GM18909 (cell line): ENCODE data around the gene IL17RE.
"Not testable (repeated sequence)": the region's sequence is repeated elsewhere in the genome, so short reads cannot be mapped to it uniquely, and the experiment has no call there.

ENCODE experiments used
- ATAC-seq: cut with Tn5 transposase; IDR thresholded peaks from one replicate; pipeline ENCODE4 v1.9.1; 2021; ENCODE audit warnings: mild to moderate bottlenecking; ENCODE audit not compliant: unreplicated experiment, poor library complexity

The IL17RE gene

GRCh38 chr3:9932535-9932842, 29.8 kb downstream of the IL17RE start:
- ATAC-seq, result no peak

DNA sequence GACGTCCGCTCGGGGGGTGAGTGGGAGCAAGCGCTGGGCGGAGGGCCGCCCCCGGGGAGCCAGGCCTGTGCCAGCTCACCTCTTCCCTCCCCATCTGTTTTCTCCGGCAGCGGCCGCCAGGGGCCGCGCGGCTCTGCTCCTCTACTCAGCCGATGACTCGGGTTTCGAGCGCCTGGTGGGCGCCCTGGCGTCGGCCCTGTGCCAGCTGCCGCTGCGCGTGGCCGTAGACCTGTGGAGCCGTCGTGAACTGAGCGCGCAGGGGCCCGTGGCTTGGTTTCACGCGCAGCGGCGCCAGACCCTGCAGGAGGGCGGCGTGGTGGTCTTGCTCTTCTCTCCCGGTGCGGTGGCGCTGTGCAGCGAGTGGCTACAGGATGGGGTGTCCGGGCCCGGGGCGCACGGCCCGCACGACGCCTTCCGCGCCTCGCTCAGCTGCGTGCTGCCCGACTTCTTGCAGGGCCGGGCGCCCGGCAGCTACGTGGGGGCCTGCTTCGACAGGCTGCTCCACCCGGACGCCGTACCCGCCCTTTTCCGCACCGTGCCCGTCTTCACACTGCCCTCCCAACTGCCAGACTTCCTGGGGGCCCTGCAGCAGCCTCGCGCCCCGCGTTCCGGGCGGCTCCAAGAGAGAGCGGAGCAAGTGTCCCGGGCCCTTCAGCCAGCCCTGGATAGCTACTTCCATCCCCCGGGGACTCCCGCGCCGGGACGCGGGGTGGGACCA, 30.4 kb downstream of the IL17RE start:
- ATAC-seq, result peak; percentile 71

- peak; percentile 88 for ATAC-seq
Measured at GRCh38 chr3:9933561-9934234, 31.1 kb downstream of the IL17RE start, which contains the start of gene CRELD1. Gene CRELD1 (plus strand): TSS chr3:9933834. CDS start chr3:9934439, 605 bp downstream.

DNA sequence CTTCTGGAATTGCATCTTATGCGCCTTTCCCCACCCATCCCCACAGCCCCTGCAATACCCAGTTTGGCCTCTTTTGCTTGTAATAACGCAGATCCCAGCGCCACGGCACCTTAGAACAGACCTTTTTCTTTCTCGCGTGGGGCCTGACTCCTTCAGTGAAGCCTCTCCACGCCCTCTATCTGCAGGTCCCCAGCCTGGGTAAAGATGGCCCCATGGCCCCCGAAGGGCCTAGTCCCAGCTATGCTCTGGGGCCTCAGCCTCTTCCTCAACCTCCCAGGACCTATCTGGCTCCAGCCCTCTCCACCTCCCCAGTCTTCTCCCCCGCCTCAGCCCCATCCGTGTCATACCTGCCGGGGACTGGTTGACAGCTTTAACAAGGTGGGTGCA, 31.6 kb downstream of the IL17RE start:
- ATAC-seq, result no peak

DNA sequence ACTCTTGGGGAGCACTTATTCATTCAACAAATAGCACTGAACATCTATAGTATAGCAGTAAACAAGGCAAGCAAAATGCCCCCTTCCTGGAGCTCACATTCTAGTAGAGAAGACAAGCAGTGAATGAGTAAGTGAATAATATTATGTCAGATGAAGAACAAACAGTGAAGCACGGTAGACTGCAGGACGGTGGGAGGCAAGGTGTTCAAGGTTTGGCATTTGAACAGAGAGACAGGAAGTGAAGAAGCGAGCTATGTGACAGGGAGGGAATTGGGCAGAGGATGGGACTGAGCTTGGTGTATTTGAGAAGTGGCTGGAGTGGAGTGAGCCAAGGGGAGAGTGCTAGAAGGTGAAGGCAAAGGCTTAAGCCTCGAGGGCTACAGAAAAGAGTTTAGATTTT, 32.3 kb downstream of the IL17RE start:
- ATAC-seq, result no peak

DNA sequence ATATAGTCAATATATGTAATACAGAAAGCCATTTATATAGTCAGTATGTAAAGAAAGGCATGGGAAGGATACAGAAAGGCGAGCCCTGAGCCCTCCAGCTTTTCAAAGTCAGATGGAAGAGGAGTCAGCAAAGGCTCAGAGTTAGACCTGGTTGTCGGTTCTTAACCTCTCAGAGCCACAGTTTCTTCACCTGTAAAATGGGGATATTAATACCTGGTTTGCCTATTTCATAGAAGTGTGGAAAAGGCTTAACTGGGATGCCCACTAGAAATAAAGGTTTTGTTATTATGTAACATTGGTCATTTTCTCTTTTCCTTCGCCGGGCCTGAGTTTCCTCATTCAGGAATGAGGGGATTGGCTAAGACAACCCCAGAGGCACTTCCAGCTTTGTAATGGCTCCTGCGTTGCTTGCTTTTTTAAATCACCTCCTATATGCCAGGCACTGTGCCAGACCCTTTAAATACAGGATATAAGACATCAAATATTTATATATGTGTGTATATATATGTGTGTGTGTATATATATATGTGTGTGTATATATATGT, 33.4 kb downstream of the IL17RE start:
- no peak for ATAC-seq

DNA sequence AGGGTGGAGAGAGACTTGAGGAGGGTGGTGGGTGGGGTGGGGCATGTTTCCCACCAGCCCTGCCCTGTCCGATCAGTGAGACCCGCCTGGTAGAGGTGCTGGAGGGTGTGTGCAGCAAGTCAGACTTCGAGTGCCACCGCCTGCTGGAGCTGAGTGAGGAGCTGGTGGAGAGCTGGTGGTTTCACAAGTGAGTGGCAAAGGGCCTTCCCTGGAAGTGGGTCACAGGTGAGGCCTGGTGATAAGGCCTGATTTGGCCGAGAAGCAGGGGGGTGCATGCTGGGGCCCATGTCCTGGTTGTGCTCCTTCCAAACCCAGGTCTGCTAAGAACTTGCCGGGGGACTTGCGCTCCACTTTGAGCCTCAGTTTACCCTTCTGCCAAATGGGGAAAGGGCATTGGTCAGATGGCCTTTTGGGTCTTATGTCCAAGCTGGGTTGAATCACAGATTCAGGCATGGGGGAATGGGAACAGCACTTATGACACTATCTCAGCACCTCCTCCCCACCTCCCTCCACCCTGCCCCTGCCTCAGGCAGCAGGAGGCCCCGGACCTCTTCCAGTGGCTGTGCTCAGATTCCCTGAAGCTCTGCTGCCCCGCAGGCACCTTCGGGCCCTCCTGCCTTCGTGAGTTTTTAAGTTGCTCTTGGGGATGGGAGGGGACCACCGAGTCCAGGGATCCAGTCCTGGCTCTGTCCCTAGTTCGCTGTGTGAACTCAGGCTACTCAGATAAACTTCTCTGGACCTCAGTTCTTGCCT, 35.0 kb downstream of the IL17RE start:
- ATAC-seq, result no peak

- ATAC-seq, result no peak
Measured at GRCh38 chr3:9938966-9939365, 36.3 kb downstream of the IL17RE start.

GRCh38 chr3:9939906-9940305, 37.3 kb downstream of the IL17RE start:
- ATAC-seq, result not testable (repeated sequence)

DNA sequence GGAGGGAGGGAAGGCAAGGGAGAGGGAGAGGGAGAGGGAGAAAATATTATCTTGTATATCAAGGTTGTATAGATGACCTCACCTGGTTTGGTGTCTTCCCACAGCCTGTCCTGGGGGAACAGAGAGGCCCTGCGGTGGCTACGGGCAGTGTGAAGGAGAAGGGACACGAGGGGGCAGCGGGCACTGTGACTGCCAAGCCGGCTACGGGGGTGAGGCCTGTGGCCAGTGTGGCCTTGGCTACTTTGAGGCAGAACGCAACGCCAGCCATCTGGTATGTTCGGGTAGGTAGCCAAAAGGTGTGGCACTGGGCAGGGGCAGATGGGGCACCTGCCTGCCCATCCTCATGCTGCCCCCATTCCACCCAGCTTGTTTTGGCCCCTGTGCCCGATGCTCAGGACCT, 38.1 kb downstream of the IL17RE start:
- no peak for ATAC-seq

- no peak for ATAC-seq
Measured at GRCh38 chr3:9942164-9942563, 39.5 kb downstream of the IL17RE start.

DNA sequence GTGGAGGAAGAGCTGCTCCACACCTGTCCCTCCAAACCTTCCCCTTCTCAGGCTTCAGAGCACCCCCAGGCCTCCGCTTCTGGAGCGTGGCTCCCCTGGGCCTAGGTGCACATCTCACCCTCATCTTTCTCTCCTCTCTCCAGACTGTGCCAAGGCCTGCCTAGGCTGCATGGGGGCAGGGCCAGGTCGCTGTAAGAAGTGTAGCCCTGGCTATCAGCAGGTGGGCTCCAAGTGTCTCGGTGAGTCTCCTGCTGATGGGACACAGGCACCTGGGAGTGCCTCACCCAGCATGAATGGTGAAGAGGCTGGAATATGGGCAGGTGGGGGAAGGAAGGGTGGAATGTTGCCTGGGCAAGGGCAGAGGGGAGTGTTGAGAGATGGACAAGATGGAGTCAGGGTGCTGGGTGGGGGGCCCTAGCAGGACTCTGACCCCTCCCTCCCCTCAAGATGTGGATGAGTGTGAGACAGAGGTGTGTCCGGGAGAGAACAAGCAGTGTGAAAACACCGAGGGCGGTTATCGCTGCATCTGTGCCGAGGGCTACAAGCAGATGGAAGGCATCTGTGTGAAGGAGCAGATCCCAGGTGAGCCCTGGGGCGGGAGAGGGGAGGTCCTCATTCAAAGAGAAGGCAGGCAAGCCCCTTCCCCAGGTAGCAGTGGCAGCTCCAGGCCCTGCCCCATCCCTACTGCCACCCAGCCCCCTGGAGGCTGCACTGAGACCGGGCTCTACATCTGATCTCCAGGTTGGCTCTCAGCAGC, 40.5 kb downstream of the IL17RE start:
- no peak for ATAC-seq

GRCh38 chr3:9944271-9944670, 41.6 kb downstream of the IL17RE start:
- ATAC-seq, result no peak

DNA sequence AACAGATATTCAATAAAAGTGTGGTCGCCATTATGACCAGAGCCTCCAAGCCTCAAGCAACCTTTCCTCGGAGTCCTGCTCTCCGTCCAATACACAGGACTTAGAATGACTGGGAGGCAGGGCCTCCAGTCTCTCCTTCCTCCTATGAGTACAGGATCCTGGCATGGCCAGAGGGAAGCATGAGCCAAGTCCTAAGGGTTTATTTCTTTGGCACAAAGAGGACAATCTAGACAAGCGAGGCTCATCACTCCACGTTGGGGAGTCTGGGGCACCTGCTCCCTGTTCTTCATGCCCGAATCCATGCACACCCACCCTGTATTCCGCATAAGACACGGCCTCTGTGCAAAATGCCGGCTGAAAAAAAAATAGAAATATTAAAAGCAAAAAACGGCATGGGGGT, 42.7 kb downstream of the IL17RE start:
- no peak for ATAC-seq

GRCh38 chr3:9946112-9947024, 43.7 kb downstream of the IL17RE start:
- peak; percentile 48 for ATAC-seq

DNA sequence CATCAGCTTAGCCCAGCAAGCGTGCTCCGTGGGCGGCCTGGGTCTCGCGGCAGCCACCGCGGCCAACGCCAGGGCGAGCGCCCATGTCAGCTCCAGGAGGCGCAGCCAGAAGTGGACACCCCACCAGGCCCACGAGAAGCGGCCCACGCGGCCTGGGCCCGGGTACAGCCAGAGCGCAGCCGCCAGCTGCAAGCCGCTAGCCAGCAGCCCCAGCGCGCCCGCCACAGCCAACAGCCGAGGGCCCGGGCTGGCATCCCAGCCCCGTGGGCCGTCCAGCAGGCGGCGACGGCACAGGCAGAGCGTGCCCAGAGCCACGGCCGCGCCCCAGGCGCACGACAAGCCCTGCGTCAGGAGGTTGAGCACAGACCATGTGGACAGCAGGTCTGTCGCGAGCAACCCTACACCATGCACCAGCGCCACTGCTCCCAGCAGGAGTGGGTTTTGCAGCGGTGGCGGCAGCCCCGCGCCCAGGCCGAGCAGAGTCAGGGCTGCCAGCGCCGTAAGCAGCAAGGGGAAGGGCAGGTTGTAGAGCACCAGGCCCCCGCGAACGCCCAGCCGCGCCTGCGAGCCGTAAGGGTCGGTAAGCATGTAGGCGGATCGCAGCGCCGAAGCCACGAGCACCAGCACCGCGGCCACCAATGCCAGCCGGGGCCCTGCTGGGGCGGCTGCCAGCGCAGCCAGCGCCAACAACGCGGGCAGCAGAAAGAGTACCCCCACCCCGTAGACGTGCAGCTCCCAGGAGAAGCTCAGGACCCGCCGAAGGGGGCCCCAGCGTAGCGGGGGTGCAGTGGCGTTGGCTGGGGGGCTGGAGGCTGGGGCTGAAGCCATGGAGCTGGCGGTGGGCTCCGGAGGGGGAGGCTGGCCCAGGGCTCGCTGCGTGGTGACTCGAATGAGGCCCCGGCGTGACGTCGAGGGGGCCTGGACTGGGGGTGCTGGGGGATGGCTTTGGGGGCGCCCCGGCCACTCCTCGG, 44.7 kb downstream of the IL17RE start:
- no peak for ATAC-seq

DNA sequence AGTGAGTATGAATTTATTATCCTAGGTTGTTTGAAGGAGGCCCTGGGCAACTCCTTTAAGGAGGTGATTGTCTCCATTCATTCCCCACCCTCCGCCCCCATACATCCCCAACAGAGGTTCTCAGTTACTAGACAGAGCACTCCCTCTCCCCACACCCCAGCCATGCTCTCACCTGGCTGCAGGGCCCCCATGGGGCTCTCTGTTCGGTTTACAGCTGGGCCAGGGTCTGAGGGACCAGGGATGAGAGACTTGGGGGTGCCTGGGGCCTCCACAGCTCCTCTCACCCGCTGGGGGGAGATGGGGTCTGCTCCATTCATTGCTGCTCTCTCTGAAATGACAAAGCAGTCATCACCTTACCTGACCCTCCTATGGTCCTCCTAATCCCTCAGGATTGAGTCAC, 45.9 kb downstream of the IL17RE start:
- no peak for ATAC-seq

GRCh38 chr3:9949115-9949514, 46.5 kb downstream of the IL17RE start:
- ATAC-seq, result no peak
